OCI-LY7 (cell line): ENCODE results near the gene CBX2. TPM values are rescaled to one million over a fixed set of nuclear protein-coding genes. Genes with fewer than 3 reads are reported as not detected.

ENCODE experiments used
- BruUV-seq: library from RNA; stranded (reverse); fragments of 400-500 nt; replicated peaks from 2 replicates; lab custom pipeline; 2021; lab: Mats Ljungman, UMichigan
- CTCF ChIA-PET: fragments of 300-600 bp; sonication (Branson Sonifier 250); formaldehyde crosslinking; loops from one replicate; lab custom pipeline; 2022; ENCODE audit warnings: antibody characterized with exemption; ENCODE audit not compliant: unreplicated experiment; lab: Charles Lee
- POLR2A ChIA-PET: fragments of 300-600 bp; sonication (Branson Sonifier 250); formaldehyde crosslinking; loops from one replicate; lab custom pipeline; 2022; ENCODE audit warnings: antibody characterized with exemption; lab: Charles Lee
- DNase-seq: peaks from one replicate; pipeline ENCODE4 v3.0.0-alpha.2; 2015; ENCODE audit warnings: low spot score
- H2AFZ ChIP-seq: fragments of 200-600 bp; sonication (generic), shearing (Covaris generic); 2 replicates; pipeline ENCODE4 v1.6.1; 2014; ENCODE audit warnings: mild to moderate bottlenecking, antibody characterized with exemption, low read length, moderate library complexity
- H3K27ac ChIP-seq: fragments of 200-600 bp; sonication (generic); 2 replicates; pipeline ENCODE4 v1.5.1; 2014; ENCODE audit warnings: mixed run types, low read depth, mild to moderate bottlenecking, moderate library complexity, low read length, inconsistent platforms; ENCODE audit not compliant: poor library complexity, severe bottlenecking
- H3K36me3 ChIP-seq: fragments of 200-600 bp; sonication (generic); 2 replicates; pipeline ENCODE4 v1.6.1; 2014; ENCODE audit warnings: mild to moderate bottlenecking, antibody characterized with exemption, low read length, moderate library complexity, mixed read lengths; ENCODE audit not compliant: insufficient read depth
- H3K4me1 ChIP-seq: fragments of 200-600 bp; sonication (generic); 2 replicates; pipeline ENCODE4 v1.5.1; 2014; ENCODE audit warnings: mild to moderate bottlenecking, low read length; ENCODE audit not compliant: insufficient read depth, poor library complexity, severe bottlenecking
- H3K4me2 ChIP-seq: fragments of 200-600 bp; sonication (generic); 2 replicates; pipeline ENCODE4 v1.6.1; 2014; ENCODE audit warnings: mild to moderate bottlenecking, low read length
- H3K4me3 ChIP-seq: fragments of 200-600 bp; sonication (generic); 2 replicates; pipeline ENCODE4 v1.5.1; 2014; ENCODE audit warnings: mild to moderate bottlenecking, low read depth, low read length; ENCODE audit not compliant: poor library complexity, severe bottlenecking
- H3K79me2 ChIP-seq: fragments of 200-600 bp; sonication (generic); 2 replicates; pipeline ENCODE4 v1.6.1; 2016; ENCODE audit warnings: low read depth, mild to moderate bottlenecking, low read length, moderate library complexity, mixed read lengths; ENCODE audit not compliant: insufficient read depth
- H3K9me2 ChIP-seq: fragments of 200-600 bp; sonication (generic); 2 replicates; pipeline ENCODE4 v1.6.1; 2016; ENCODE audit warnings: mild to moderate bottlenecking, low read length, mixed read lengths; ENCODE audit not compliant: insufficient read depth
- H3K9me3 ChIP-seq: fragments of 200-600 bp; sonication (generic); 2 replicates; pipeline ENCODE4 v1.6.1; 2014; ENCODE audit warnings: mild to moderate bottlenecking, mixed run types, low read length, mixed read lengths
- H4K20me1 ChIP-seq: fragments of 200-600 bp; sonication (generic); 2 replicates; pipeline ENCODE4 v1.6.1; 2014; ENCODE audit warnings: mild to moderate bottlenecking, antibody characterized with exemption, low read length, moderate library complexity, mixed read lengths; ENCODE audit not compliant: insufficient read depth
- EZH2phosphoT487 ChIP-seq: fragments of 200-600 bp; sonication (generic); IDR thresholded peaks from 2 replicates; pipeline ENCODE4 v1.6.1; 2018; ENCODE audit warnings: low read depth, borderline replicate concordance, mild to moderate bottlenecking, mixed run types, antibody characterized with exemption, low read length, moderate library complexity, mixed read lengths
- intact Hi-C: fragments of 100-400 bp; cut with micrococcal nuclease; formaldehyde crosslinking; loops from one replicate; pipeline ENCODE4 v1.10.0; 2022; ENCODE audit not compliant: unreplicated experiment
- total RNA-seq, 2 experiments: library from RNA; depleted of rRNA in 1 of 2; stranded (reverse); fragments of >200 nt in 1 of 2; shearing (Covaris generic) in 1 of 2; gene quantifications; 2 replicates each; pipeline ENCODE4 v1.2.3, GENCODE V29; 2014 to 2022
- TF ChIP-seq, protein P1 (sequence below): fragments of 200-600 bp; sonication (generic); conservative IDR thresholded peaks from 2 replicates; pipeline ENCODE4 v1.5.1; 2014; ENCODE audit warnings: mild to moderate bottlenecking, antibody characterized with exemption, low read length, moderate library complexity, mixed read lengths

The CBX2 gene
- total RNA-seq, 2 experiments from 2014 or later: 27.9 to 29.9 TPM

- H3K36me3 ChIP-seq: peaks cover 43% of the 10 kb centered on the region
- intact Hi-C loops: no loop called here
- H3K4me2 ChIP-seq: no peak overlapping the region
- no TSS peak for BruUV-seq
- peaks cover 22% of the 10 kb centered on the region for H3K79me2 ChIP-seq
- ChIA-PET CTCF (no interaction called here), POLR2A (no interaction called here)
- H2AFZ ChIP-seq: no peak overlapping the region
- H3K4me3 ChIP-seq: no peak overlapping the region
- TF ChIP-seq, protein P1, sequence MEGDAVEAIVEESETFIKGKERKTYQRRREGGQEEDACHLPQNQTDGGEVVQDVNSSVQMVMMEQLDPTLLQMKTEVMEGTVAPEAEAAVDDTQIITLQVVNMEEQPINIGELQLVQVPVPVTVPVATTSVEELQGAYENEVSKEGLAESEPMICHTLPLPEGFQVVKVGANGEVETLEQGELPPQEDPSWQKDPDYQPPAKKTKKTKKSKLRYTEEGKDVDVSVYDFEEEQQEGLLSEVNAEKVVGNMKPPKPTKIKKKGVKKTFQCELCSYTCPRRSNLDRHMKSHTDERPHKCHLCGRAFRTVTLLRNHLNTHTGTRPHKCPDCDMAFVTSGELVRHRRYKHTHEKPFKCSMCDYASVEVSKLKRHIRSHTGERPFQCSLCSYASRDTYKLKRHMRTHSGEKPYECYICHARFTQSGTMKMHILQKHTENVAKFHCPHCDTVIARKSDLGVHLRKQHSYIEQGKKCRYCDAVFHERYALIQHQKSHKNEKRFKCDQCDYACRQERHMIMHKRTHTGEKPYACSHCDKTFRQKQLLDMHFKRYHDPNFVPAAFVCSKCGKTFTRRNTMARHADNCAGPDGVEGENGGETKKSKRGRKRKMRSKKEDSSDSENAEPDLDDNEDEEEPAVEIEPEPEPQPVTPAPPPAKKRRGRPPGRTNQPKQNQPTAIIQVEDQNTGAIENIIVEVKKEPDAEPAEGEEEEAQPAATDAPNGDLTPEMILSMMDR: no peak
- no peak for TF ChIP-seq EZH2phosphoT487
- no peak for DNase-seq
- peaks cover 27% of the 10 kb centered on the region for H3K4me1 ChIP-seq
- no peaks in the 10 kb centered on the region for H3K9me2 ChIP-seq
- 0 out of 2 replicates have a peak, but pooled peaks cover 7% of the 10 kb centered on the region for H4K20me1 ChIP-seq
- no peak overlapping the region for H3K27ac ChIP-seq
- H3K9me3 ChIP-seq: no peaks in the 10 kb centered on the region
These were observed 53.6 kb downstream of the CBX2 start for GRCh38 chr17:79831265-79832217.

DNA sequence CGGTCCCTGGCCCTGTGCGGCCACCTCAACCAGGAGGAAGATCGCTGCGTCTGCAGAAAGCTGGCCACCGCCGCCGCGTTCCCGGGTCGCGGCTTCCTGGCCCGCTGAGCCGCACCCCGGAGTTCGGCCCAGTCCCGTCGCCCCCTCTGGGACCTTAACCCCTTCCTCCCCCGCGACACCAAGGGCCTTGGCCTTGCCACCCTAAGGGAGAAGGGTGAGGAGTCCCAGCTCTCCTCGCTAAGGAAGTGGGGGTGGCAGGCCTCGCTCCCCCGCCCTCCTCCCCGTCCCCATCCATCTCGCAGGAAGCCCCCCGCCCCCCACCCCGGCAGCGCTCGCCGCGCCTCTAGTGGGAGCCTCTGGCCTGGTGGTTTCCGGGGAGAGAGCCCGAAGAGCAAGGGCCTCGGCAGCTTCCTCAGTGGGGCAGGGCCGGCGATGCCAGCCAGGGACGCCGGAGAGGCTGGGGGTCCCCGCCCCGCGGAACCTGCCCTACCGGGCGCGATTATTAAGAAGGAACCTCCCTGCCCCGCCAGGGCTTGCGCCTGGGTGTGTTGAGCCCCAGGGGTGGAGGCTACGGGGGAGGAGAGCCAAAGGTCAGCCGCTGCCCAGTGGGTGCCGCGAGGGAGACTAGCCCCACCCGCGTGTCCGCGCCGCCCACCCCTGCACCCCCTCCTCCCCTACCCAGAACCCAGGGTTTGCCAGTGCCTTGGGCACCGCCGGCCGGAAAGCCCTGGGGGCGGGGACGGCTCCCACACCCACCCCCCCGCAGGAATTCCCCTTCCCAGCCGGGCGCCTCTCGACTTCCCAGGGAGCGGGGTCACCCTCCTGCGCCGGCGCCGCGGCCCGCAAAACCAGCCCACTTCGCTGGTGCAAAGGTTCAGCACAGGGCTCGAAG, 54.5 kb downstream of the CBX2 start:
- BruUV-seq: no TSS peak
- Histone ChIP-seq H3K4me2 (no peak overlapping the region), H3K4me3 (no peak overlapping the region), H3K36me3 (peaks cover 48% of the 10 kb centered on the region), H3K9me3 (no peaks in the 10 kb centered on the region), H2AFZ (no peak overlapping the region), H3K4me1 (peaks cover 34% of the 10 kb centered on the region), H3K79me2 (peaks cover 26% of the 10 kb centered on the region), H3K27ac (no peak overlapping the region), H4K20me1 (0 out of 2 replicates have a peak, but pooled peaks cover 9% of the 10 kb centered on the region), H3K9me2 (no peaks in the 10 kb centered on the region)
- ChIA-PET POLR2A (no interaction called here), CTCF (no interaction called here)
- TF ChIP-seq, protein P1: no peak
- no peak for TF ChIP-seq EZH2phosphoT487
- intact Hi-C loops: no loop called here
- DNase-seq: no peak
